Measurements from ENCODE around the gene SCAND1.

Gene SCAND1

GRCh38 chr20:35903843-35904242, 50.5 kb downstream of the SCAND1 start:
- DNase-seq = no peak
